CD4-positive, alpha-beta T cell (primary cell): ENCODE measurements around the gene CAPRIN2. TPM values are rescaled to one million over a fixed set of nuclear protein-coding genes. Genes with fewer than 3 reads are reported as not detected.

Source experiments
- ATAC-seq: fragments of 200-7000 bp; cut with Tn5 transposase; one replicate; pipeline ENCODE4 v1.10.0; 2022; ENCODE audit warnings: mild to moderate bottlenecking; ENCODE audit not compliant: poor library complexity
- CTCF ChIA-PET: fragments of 350-600 bp; sonication (Branson Sonifier 250); formaldehyde crosslinking; loops from one replicate; lab custom pipeline; 2021; ENCODE audit warnings: antibody characterized with exemption, inconsistent platforms; lab: Charles Lee
- POLR2A ChIA-PET: fragments of 350-600 bp; sonication (Branson Sonifier 250); formaldehyde crosslinking; loops from one replicate; lab custom pipeline; 2021; ENCODE audit warnings: antibody characterized with exemption, inconsistent platforms; lab: Charles Lee
- DNase-seq, 14 experiments: peaks; one replicate each; pipeline ENCODE4 v3.0.0-alpha.2; 2013 to 2020; ENCODE audit warnings: mixed read lengths in 2 of 14
- H3K27ac ChIP-seq, 2 donors: one replicate each; pipeline versions ENCODE4 v1.5.1 to v1.7.0; 2013; ENCODE audit warnings: low read length in 2 of 2, low read depth in 1 of 2, mild to moderate bottlenecking in 1 of 2
- H3K27me3 ChIP-seq, 2 experiments: 1 replicate in 1 of 2; 2 replicates in 1 of 2; pipeline versions ENCODE4 v1.6.1 to v1.7.0; 2013; ENCODE audit warnings: low read length in 2 of 2, control low read depth in 1 of 2, mild to moderate bottlenecking in 1 of 2, moderate library complexity in 1 of 2; ENCODE audit not compliant: insufficient read depth in 2 of 2, control insufficient read depth in 1 of 2
- H3K36me3 ChIP-seq: one replicate; pipeline ENCODE4 v1.6.1; 2013; ENCODE audit warnings: low read length, control low read depth; ENCODE audit not compliant: insufficient read depth
- H3K4me1 ChIP-seq: one replicate; pipeline ENCODE4 v1.6.1; 2013; ENCODE audit warnings: low read length, control low read depth; ENCODE audit not compliant: insufficient read depth
- H3K4me3 ChIP-seq: one replicate; pipeline ENCODE4 v1.5.1; 2013; ENCODE audit warnings: mild to moderate bottlenecking, low read length, moderate library complexity
- H3K9me3 ChIP-seq, 2 experiments: 1 replicate in 1 of 2; 2 replicates in 1 of 2; pipeline versions ENCODE4 v1.6.1 to v1.7.0; 2013; ENCODE audit warnings: low read length in 2 of 2, mild to moderate bottlenecking in 2 of 2, control low read depth in 1 of 2, moderate library complexity in 1 of 2; ENCODE audit not compliant: control insufficient read depth in 1 of 2, insufficient read depth in 1 of 2
- H3K27ac Mint-ChIP-seq: one replicate; pipeline ENCODE4 v1.8.0; 2020; ENCODE audit warnings: mixed read lengths
- H3K27me3 Mint-ChIP-seq: one replicate; pipeline ENCODE4 v1.8.0; 2021; ENCODE audit warnings: mixed read lengths
- H3K36me3 Mint-ChIP-seq: one replicate; pipeline ENCODE4 v1.8.0; 2021; ENCODE audit warnings: low read depth, mixed read lengths
- H3K4me1 Mint-ChIP-seq: one replicate; pipeline ENCODE4 v1.8.0; 2021; ENCODE audit warnings: low read depth, mixed read lengths
- H3K4me3 Mint-ChIP-seq: one replicate; pipeline ENCODE4 v1.8.0; 2020; ENCODE audit warnings: mild to moderate bottlenecking, mixed read lengths
- H3K9me3 Mint-ChIP-seq: one replicate; pipeline ENCODE4 v1.8.0; 2020; ENCODE audit warnings: mixed read lengths
- intact Hi-C, 2 experiments: fragments of 100-400 bp; cut with DNase I in 1 of 2; cut with micrococcal nuclease in 1 of 2; formaldehyde crosslinking; loops; one replicate each; pipeline versions ENCODE4 v1.15.1 to v1.9.0; 2023 to 2025; cut with DNase I, micrococcal nuclease
- total RNA-seq, 174 experiments: library from RNA in 2 of 174; stranded (reverse) in 2 of 174; gene quantifications; one replicate each; pipeline ENCODE4 v1.2.3 and lab custom pipeline; 2021 to 2026
- TF ChIP-seq, protein P1 (sequence below): fragments of 200-600 bp; IDR thresholded peaks from one replicate; pipeline ENCODE4 v1.8.0; 2022; ENCODE audit warnings: antibody characterized with exemption, mild to moderate bottlenecking

The CAPRIN2 gene
- total RNA-seq, 2 experiments from 2014 or later: 21.2 to 24.6 TPM

DNA sequence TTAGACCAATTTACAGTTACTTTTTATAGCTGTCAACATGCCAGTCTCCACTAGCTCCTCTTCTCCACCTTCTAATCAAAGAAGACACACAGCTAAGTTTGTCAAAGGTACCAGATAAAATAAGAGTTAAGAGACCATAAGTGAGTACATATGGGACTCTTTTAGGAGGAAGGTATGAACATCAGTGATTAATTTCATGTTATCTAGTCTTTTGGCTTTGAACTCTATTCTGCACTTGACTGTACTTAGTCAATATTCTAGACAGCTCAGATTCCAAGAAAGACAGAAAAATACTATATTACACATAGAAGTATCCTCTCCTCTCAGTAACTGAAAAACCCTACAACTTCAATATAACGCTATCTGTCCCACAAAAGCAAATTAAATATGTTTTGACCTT, 28.1 kb downstream of the CAPRIN2 start:
- no peak overlapping the region for H3K27ac Mint-ChIP-seq
- Histone ChIP-seq H3K36me3 (peaks cover 47% of the 10 kb centered on the region), H3K4me3 (no peak overlapping the region), H3K27me3 (no peaks in the 10 kb centered on the region), H3K9me3 (no peaks in the 10 kb centered on the region), H3K27ac (no peak overlapping the region), H3K4me1 (no peaks in the 10 kb centered on the region)
- intact Hi-C loops: no loop called here
- no peak overlapping the region for H3K4me3 Mint-ChIP-seq
- ChIA-PET POLR2A (no interaction called here), CTCF (no interaction called here)
- no peaks in the 10 kb centered on the region for H3K4me1 Mint-ChIP-seq
- no peaks in the 10 kb centered on the region for H3K9me3 Mint-ChIP-seq
- TF ChIP-seq, protein P1, sequence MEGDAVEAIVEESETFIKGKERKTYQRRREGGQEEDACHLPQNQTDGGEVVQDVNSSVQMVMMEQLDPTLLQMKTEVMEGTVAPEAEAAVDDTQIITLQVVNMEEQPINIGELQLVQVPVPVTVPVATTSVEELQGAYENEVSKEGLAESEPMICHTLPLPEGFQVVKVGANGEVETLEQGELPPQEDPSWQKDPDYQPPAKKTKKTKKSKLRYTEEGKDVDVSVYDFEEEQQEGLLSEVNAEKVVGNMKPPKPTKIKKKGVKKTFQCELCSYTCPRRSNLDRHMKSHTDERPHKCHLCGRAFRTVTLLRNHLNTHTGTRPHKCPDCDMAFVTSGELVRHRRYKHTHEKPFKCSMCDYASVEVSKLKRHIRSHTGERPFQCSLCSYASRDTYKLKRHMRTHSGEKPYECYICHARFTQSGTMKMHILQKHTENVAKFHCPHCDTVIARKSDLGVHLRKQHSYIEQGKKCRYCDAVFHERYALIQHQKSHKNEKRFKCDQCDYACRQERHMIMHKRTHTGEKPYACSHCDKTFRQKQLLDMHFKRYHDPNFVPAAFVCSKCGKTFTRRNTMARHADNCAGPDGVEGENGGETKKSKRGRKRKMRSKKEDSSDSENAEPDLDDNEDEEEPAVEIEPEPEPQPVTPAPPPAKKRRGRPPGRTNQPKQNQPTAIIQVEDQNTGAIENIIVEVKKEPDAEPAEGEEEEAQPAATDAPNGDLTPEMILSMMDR: no peak
- DNase-seq: no peak
- peaks cover 88% of the 10 kb centered on the region for H3K36me3 Mint-ChIP-seq
- ATAC-seq: no peak
- H3K27me3 Mint-ChIP-seq: no peaks in the 10 kb centered on the region

DNA sequence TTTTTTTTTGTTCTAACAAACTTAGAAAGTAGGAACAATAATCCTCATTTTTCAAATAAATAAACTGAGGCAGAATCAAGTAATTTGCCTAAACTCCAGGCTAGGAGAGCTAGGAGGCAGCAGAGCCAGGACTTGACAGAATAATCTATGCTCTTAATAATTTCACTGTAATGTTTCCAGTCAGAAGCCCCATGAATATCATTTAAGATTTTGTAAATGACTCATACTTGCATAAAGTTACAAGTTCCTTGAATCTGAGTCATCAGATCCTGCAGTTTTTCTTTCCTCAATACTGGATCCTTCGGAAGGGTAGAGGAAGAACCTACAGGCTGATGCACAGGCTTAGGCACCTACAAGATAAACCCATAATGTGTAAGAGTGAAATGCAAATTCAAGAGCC, 29.0 kb downstream of the CAPRIN2 start:
- H3K9me3 ChIP-seq: no peaks in the 10 kb centered on the region
- TF ChIP-seq, protein P1: no peak
- H3K36me3 ChIP-seq: peaks cover 49% of the 10 kb centered on the region
- Mint-ChIP-seq H3K9me3 (no peaks in the 10 kb centered on the region), H3K4me3 (no peak overlapping the region), H3K27ac (no peak overlapping the region), H3K27me3 (no peaks in the 10 kb centered on the region), H3K36me3 (peaks cover 88% of the 10 kb centered on the region), H3K4me1 (no peaks in the 10 kb centered on the region)
- H3K27ac ChIP-seq: no peak overlapping the region
- no peaks in the 10 kb centered on the region for H3K27me3 ChIP-seq
- intact Hi-C loops: no loop called here
- H3K4me1 ChIP-seq: no peaks in the 10 kb centered on the region
- POLR2A ChIA-PET: no interaction called here
- no peak for DNase-seq
- no peak overlapping the region for H3K4me3 ChIP-seq
- no peak for ATAC-seq
- CTCF ChIA-PET: no interaction called here

DNA sequence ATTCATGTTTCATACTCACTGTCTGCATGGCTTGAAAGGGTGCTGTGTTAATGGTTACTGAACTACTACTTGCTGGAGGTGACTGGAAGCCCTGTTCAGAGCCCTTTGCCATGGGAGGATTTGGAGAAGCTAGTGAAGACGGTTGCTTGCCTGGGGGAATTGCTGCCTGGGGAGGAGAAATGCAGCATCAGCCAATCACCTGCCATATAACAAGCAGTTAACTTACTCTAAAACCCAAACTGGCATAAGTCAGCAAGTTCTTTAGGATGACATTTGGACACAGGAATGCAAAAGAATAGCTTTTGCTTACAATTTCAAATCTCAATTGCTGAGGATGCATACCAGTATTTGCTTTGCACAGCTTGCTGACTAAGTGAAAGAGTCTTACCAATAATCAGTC, 35.7 kb downstream of the CAPRIN2 start:
- Mint-ChIP-seq H3K9me3 (no peaks in the 10 kb centered on the region), H3K4me3 (no peak overlapping the region), H3K27ac (no peak overlapping the region), H3K36me3 (peaks cover 95% of the 10 kb centered on the region), H3K27me3 (no peaks in the 10 kb centered on the region), H3K4me1 (no peaks in the 10 kb centered on the region)
- H3K27me3 ChIP-seq: no peaks in the 10 kb centered on the region
- DNase-seq (no peak), ATAC-seq (no peak)
- ChIA-PET CTCF (no interaction called here), POLR2A (no interaction called here)
- no peak overlapping the region for H3K4me3 ChIP-seq
- no peaks in the 10 kb centered on the region for H3K4me1 ChIP-seq
- TF ChIP-seq, protein P1: no peak
- no peaks in the 10 kb centered on the region for H3K9me3 ChIP-seq
- intact Hi-C loops: no loop called here
- H3K36me3 ChIP-seq: peaks cover 53% of the 10 kb centered on the region
- H3K27ac ChIP-seq: no peak overlapping the region
